Measurements from ENCODE around the gene ZBTB7C. TPM values are rescaled to one million over a fixed set of nuclear protein-coding genes. Genes with fewer than 3 reads are reported as not detected.

ZBTB7C gene
- total RNA-seq, 2 experiments from 2014 or later, result not detected

DNA sequence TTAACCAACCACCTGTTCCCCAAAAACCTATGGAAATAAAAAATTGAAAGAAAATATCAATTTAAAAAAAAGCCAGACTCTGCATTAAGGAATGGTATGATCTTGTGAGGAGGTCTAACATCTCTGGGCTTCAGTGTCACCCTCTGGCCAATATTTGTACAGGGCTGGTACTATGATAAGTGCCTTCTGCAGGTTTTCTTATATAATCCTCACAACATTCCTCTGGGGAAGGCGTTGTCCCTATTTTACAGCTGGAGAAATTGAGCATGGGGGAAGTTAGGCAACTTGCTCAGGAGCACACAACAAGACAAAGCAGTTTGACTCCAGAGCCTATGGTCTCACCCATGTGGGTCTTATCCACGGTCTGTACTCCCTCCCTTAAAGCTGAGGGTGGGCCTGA lies 86.0 kb downstream of the ZBTB7C start:
- Histone ChIP-seq H3K79me2 (ENCODE audit: insufficient read depth, low read depth, low read length) (no peaks in the 10 kb centered on the region), H3K9me3 (ENCODE audit: low read length) (no peaks in the 10 kb centered on the region), H2AFZ (ENCODE audit: low read length) (no peak overlapping the region), H3K27ac (ENCODE audit: low read depth, low read length, poor library complexity, severe bottlenecking) (no peak overlapping the region), H3K4me2 (ENCODE audit: low read length) (no peak overlapping the region), H3K4me1 (ENCODE audit: insufficient read depth, low read length, poor library complexity, severe bottlenecking) (no peaks in the 10 kb centered on the region), H3K36me3 (ENCODE audit: insufficient read depth, low read length) (no peaks in the 10 kb centered on the region), H3K4me3 (ENCODE audit: low read depth, low read length, poor library complexity, severe bottlenecking) (no peak overlapping the region), H4K20me1 (ENCODE audit: insufficient read depth, low read length) (no peaks in the 10 kb centered on the region), H3K9me2 (ENCODE audit: insufficient read depth, low read length) (no peaks in the 10 kb centered on the region)
- CTCF ChIA-PET (ENCODE audit: unreplicated experiment), result no interaction called here
- TF ChIP-seq EZH2phosphoT487 (IDR thresholded peaks at IDR 0.05; ENCODE audit: borderline replicate concordance, low read depth, low read length), result no peak
- TF ChIP-seq, protein P1, sequence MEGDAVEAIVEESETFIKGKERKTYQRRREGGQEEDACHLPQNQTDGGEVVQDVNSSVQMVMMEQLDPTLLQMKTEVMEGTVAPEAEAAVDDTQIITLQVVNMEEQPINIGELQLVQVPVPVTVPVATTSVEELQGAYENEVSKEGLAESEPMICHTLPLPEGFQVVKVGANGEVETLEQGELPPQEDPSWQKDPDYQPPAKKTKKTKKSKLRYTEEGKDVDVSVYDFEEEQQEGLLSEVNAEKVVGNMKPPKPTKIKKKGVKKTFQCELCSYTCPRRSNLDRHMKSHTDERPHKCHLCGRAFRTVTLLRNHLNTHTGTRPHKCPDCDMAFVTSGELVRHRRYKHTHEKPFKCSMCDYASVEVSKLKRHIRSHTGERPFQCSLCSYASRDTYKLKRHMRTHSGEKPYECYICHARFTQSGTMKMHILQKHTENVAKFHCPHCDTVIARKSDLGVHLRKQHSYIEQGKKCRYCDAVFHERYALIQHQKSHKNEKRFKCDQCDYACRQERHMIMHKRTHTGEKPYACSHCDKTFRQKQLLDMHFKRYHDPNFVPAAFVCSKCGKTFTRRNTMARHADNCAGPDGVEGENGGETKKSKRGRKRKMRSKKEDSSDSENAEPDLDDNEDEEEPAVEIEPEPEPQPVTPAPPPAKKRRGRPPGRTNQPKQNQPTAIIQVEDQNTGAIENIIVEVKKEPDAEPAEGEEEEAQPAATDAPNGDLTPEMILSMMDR (conservative IDR thresholded peaks at IDR 0.05; ENCODE audit: low read length), result no peak
- POLR2A ChIA-PET, result no interaction called here
- intact Hi-C loops (cut with micrococcal nuclease; ENCODE audit: unreplicated experiment), result no loop called here
- DNase-seq (ENCODE audit: low spot score), result no peak
- no TSS peak for BruUV-seq (replicated peaks)

DNA sequence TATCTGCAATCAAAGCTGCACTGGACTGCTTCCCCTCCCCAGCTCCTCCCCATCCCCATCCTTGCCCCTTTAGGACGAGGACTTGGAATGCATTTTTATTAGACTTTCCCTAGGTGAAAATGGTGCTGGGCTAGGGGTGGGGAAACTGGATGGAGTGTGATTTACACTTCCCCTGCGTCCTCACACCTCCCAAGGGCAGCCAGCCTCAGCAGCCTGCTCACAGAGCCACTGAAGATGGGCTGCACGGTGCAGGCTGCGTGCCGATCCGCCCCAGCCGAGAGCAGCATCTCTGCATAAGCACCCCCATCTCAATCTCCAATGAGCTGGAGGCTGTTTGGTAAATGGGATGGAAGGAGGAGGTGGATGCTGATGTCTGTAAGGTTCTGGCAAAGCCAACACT lies 87.6 kb downstream of the ZBTB7C start:
- TF ChIP-seq EZH2phosphoT487 (IDR thresholded peaks at IDR 0.05; ENCODE audit: borderline replicate concordance, low read depth, low read length), result no peak
- TF ChIP-seq, protein P1 (conservative IDR thresholded peaks at IDR 0.05; ENCODE audit: low read length), result no peak
- no peaks in the 10 kb centered on the region for H3K36me3 ChIP-seq (ENCODE audit: insufficient read depth, low read length)
- no peaks in the 10 kb centered on the region for H3K79me2 ChIP-seq (ENCODE audit: insufficient read depth, low read depth, low read length)
- no peak overlapping the region for H2AFZ ChIP-seq (ENCODE audit: low read length)
- H3K4me3 ChIP-seq (ENCODE audit: low read depth, low read length, poor library complexity, severe bottlenecking), result no peak overlapping the region
- BruUV-seq (replicated peaks), result no TSS peak
- H3K9me3 ChIP-seq (ENCODE audit: low read length), result no peaks in the 10 kb centered on the region
- no peaks in the 10 kb centered on the region for H3K4me1 ChIP-seq (ENCODE audit: insufficient read depth, low read length, poor library complexity, severe bottlenecking)
- no peaks in the 10 kb centered on the region for H3K9me2 ChIP-seq (ENCODE audit: insufficient read depth, low read length)
- ChIA-PET CTCF (ENCODE audit: unreplicated experiment) (no interaction called here), POLR2A (no interaction called here)
- no peak for DNase-seq (ENCODE audit: low spot score)
- H4K20me1 ChIP-seq (ENCODE audit: insufficient read depth, low read length), result no peaks in the 10 kb centered on the region
- intact Hi-C loops (cut with micrococcal nuclease; ENCODE audit: unreplicated experiment), result no loop called here
- H3K4me2 ChIP-seq (ENCODE audit: low read length), result no peak overlapping the region
- no peak overlapping the region for H3K27ac ChIP-seq (ENCODE audit: low read depth, low read length, poor library complexity, severe bottlenecking)

DNA sequence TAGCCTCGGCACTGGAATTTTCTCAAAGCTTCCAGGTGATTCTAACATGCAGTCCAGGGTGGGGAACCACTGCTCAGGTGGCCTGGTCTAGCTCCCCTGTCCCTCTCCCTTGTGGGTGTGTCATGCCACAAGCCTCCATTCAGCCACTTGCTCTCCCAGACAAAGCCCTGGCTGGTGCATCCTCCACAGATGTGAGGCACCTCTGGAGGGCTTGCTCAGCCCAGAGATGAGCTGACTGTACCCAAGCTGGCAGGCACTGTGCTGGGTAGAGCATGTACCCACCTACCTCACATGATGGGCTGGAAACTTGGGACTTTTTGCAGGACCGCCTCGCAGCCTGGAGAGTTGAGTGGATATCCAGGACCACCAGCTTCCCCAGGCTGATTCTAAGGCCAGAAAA lies 88.1 kb downstream of the ZBTB7C start:
- no peaks in the 10 kb centered on the region for H3K79me2 ChIP-seq (ENCODE audit: insufficient read depth, low read depth, low read length)
- ChIA-PET POLR2A (no interaction called here), CTCF (ENCODE audit: unreplicated experiment) (no interaction called here)
- H2AFZ ChIP-seq (ENCODE audit: low read length), result no peak overlapping the region
- H3K4me2 ChIP-seq (ENCODE audit: low read length), result no peak overlapping the region
- H3K4me3 ChIP-seq (ENCODE audit: low read depth, low read length, poor library complexity, severe bottlenecking), result no peak overlapping the region
- no peaks in the 10 kb centered on the region for H4K20me1 ChIP-seq (ENCODE audit: insufficient read depth, low read length)
- H3K36me3 ChIP-seq (ENCODE audit: insufficient read depth, low read length), result no peaks in the 10 kb centered on the region
- intact Hi-C loops (cut with micrococcal nuclease; ENCODE audit: unreplicated experiment), result no loop called here
- no peaks in the 10 kb centered on the region for H3K9me2 ChIP-seq (ENCODE audit: insufficient read depth, low read length)
- no peaks in the 10 kb centered on the region for H3K9me3 ChIP-seq (ENCODE audit: low read length)
- DNase-seq (ENCODE audit: low spot score), result no peak
- no peak overlapping the region for H3K27ac ChIP-seq (ENCODE audit: low read depth, low read length, poor library complexity, severe bottlenecking)
- no TSS peak for BruUV-seq (replicated peaks)
- H3K4me1 ChIP-seq (ENCODE audit: insufficient read depth, low read length, poor library complexity, severe bottlenecking), result no peaks in the 10 kb centered on the region
- TF ChIP-seq, protein P1 (conservative IDR thresholded peaks at IDR 0.05; ENCODE audit: low read length), result no peak
- no peak for TF ChIP-seq EZH2phosphoT487 (IDR thresholded peaks at IDR 0.05; ENCODE audit: borderline replicate concordance, low read depth, low read length)

All from OCI-LY7 (cell line).